GM21786 (cell line): ENCODE results near the gene WFDC1.

Source experiments
- ATAC-seq: cut with Tn5 transposase; IDR thresholded peaks from one replicate; pipeline ENCODE4 v1.9.1; 2021; ENCODE audit not compliant: unreplicated experiment

WFDC1 gene

GRCh38 chr16:84299734-84300440 lies 5.2 kb downstream of the WFDC1 start:
- ATAC-seq = no peak

GRCh38 chr16:84302111-84302954 lies 7.7 kb downstream of the WFDC1 start:
- ATAC-seq = no peak

GRCh38 chr16:84303023-84303422 lies 8.3 kb downstream of the WFDC1 start:
- no peak for ATAC-seq

GRCh38 chr16:84303516-84303915 lies 8.8 kb downstream of the WFDC1 start:
- ATAC-seq = no peak

GRCh38 chr16:84306564-84306963 lies 11.9 kb downstream of the WFDC1 start:
- ATAC-seq = no peak

- no peak for ATAC-seq
Observed at GRCh38 chr16:84307209-84307954, 12.7 kb downstream of the WFDC1 start.

- no peak for ATAC-seq
Observed at GRCh38 chr16:84308120-84308519, 13.4 kb downstream of the WFDC1 start.

GRCh38 chr16:84310642-84311041 lies 16.0 kb downstream of the WFDC1 start:
- ATAC-seq = no peak

- ATAC-seq = no peak
Observed at GRCh38 chr16:84312783-84313382, 18.2 kb downstream of the WFDC1 start.

GRCh38 chr16:84313921-84314320 lies 19.2 kb downstream of the WFDC1 start:
- ATAC-seq = no peak

GRCh38 chr16:84314373-84314772 lies 19.7 kb downstream of the WFDC1 start:
- ATAC-seq = no peak

GRCh38 chr16:84314814-84315213 lies 20.1 kb downstream of the WFDC1 start:
- ATAC-seq = no peak

GRCh38 chr16:84315422-84315821 lies 20.7 kb downstream of the WFDC1 start:
- no peak for ATAC-seq

GRCh38 chr16:84318091-84318975 lies 23.7 kb downstream of the WFDC1 start:
- no peak for ATAC-seq

- ATAC-seq = no peak
Observed at GRCh38 chr16:84319146-84319760, 24.6 kb downstream of the WFDC1 start.

- ATAC-seq = no peak
Observed at GRCh38 chr16:84320511-84320910, 25.8 kb downstream of the WFDC1 start.

GRCh38 chr16:84321932-84322331 lies 27.3 kb downstream of the WFDC1 start:
- no peak for ATAC-seq

GRCh38 chr16:84322749-84323148 lies 28.1 kb downstream of the WFDC1 start:
- ATAC-seq = no peak

- no peak for ATAC-seq
Observed at GRCh38 chr16:84323606-84324005, 28.9 kb downstream of the WFDC1 start.
